Measurements from ENCODE around the gene DLX1.

DLX1 gene

DNA sequence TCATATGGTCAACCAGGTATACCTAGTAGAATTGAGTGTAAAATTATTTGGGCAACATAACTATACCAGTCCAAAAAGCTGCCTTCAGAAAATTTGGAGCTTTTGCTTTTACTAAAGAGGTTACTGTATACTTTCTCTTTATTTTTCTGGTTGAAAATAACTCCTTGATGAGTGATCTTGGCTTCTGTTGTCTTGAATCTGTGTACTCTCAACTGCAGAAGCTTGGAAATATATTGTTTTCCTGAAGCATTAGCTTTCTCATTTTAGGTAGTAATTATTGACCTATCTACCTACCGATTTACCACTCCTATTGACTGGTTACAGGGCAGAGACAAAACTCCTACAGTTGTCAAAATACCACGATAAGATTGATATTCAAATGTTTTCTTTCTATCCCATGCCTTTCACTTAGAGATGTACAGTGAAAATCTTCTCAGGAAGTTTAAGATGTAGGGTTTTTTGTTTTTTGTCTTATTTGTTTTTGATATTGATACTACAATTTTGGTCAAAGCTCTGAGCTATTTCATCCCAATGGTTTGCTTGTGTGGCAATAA, 35.7 kb upstream of the DLX1 start:
- H3K36me3 ChIP-seq (ENCODE audit: control insufficient read depth, low read length) = no peaks in the 10 kb centered on the region
- H3K4me2 ChIP-seq (ENCODE audit: low read length) = no peak overlapping the region
- no peak for TF ChIP-seq EZH2phosphoT487 (IDR thresholded peaks at IDR 0.05; ENCODE audit: borderline replicate concordance, low read length)
- TF ChIP-seq, protein P1, sequence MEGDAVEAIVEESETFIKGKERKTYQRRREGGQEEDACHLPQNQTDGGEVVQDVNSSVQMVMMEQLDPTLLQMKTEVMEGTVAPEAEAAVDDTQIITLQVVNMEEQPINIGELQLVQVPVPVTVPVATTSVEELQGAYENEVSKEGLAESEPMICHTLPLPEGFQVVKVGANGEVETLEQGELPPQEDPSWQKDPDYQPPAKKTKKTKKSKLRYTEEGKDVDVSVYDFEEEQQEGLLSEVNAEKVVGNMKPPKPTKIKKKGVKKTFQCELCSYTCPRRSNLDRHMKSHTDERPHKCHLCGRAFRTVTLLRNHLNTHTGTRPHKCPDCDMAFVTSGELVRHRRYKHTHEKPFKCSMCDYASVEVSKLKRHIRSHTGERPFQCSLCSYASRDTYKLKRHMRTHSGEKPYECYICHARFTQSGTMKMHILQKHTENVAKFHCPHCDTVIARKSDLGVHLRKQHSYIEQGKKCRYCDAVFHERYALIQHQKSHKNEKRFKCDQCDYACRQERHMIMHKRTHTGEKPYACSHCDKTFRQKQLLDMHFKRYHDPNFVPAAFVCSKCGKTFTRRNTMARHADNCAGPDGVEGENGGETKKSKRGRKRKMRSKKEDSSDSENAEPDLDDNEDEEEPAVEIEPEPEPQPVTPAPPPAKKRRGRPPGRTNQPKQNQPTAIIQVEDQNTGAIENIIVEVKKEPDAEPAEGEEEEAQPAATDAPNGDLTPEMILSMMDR (IDR thresholded peaks at IDR 0.05; ENCODE audit: low read depth, low read length, poor library complexity, severe bottlenecking) = no peak
- H4K20me1 ChIP-seq (ENCODE audit: control insufficient read depth, insufficient read depth, low read depth, low read length) = no peaks in the 10 kb centered on the region
- no peak overlapping the region for H3K4me3 ChIP-seq (ENCODE audit: low read length)
- H3K27me3 ChIP-seq (ENCODE audit: control insufficient read depth, low read length) = no peaks in the 10 kb centered on the region
- no peaks in the 10 kb centered on the region for H3K9me3 ChIP-seq (ENCODE audit: control insufficient read depth, insufficient read depth, low read length)
- peaks cover 2% of the 10 kb centered on the region; the same call in 1 of the 2 replicates for H3F3A ChIP-seq (ENCODE audit: control insufficient read depth, insufficient read depth)
- H3K4me1 ChIP-seq (ENCODE audit: control insufficient read depth, low read length) = peaks cover 5% of the 10 kb centered on the region
- no peaks in the 10 kb centered on the region for H3K9me2 ChIP-seq (replicated peaks; ENCODE audit: control insufficient read depth, low read length)
- no peak overlapping the region for H3K27ac ChIP-seq (ENCODE audit: low read depth, low read length)
- H3K79me2 ChIP-seq (ENCODE audit: control insufficient read depth, low read length) = no peaks in the 10 kb centered on the region

DNA sequence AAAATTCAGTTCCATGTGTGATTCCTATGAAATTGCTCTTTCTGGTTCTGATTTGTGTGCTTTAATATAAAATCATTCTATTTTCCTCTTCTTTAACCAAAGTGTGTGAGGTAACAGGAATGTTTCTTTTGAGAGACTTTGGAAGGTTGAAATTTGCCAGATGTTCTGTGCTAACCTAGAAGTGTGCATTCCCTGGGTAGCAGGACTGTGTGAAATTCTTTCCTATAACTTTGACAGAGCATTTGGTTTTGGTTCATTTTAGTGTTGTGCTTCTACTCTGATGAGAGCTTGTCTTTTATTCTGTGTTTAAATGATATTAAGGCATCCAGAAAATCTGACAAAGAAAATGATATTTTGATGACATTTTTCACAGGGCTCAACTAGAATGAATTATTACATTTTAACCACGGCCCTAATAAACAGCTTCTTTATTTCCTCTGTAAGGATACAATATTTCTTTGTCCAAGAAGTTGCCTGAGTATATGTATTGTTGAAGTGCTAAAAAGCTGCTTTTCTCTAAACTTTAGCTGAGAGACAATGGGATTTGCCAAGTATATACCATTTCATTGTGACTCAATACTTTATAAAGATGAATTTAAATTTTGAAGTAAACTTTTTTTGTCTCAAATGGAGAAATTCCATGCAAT, 34.7 kb upstream of the DLX1 start:
- no peaks in the 10 kb centered on the region for H3K9me3 ChIP-seq (ENCODE audit: control insufficient read depth, insufficient read depth, low read length)
- peaks cover 2% of the 10 kb centered on the region; the same call in 1 of the 2 replicates for H3F3A ChIP-seq (ENCODE audit: control insufficient read depth, insufficient read depth)
- H4K20me1 ChIP-seq (ENCODE audit: control insufficient read depth, insufficient read depth, low read depth, low read length) = no peaks in the 10 kb centered on the region
- H3K9me2 ChIP-seq (replicated peaks; ENCODE audit: control insufficient read depth, low read length) = no peaks in the 10 kb centered on the region
- no peaks in the 10 kb centered on the region for H3K36me3 ChIP-seq (ENCODE audit: control insufficient read depth, low read length)
- TF ChIP-seq, protein P1 (IDR thresholded peaks at IDR 0.05; ENCODE audit: low read depth, low read length, poor library complexity, severe bottlenecking) = no peak
- no peak for TF ChIP-seq EZH2phosphoT487 (IDR thresholded peaks at IDR 0.05; ENCODE audit: borderline replicate concordance, low read length)
- no peak overlapping the region for H3K27ac ChIP-seq (ENCODE audit: low read depth, low read length)
- H3K4me1 ChIP-seq (ENCODE audit: control insufficient read depth, low read length) = peaks cover 5% of the 10 kb centered on the region
- no peaks in the 10 kb centered on the region for H3K27me3 ChIP-seq (ENCODE audit: control insufficient read depth, low read length)
- no peak overlapping the region for H3K4me2 ChIP-seq (ENCODE audit: low read length)
- H3K79me2 ChIP-seq (ENCODE audit: control insufficient read depth, low read length) = no peaks in the 10 kb centered on the region
- no peak overlapping the region for H3K4me3 ChIP-seq (ENCODE audit: low read length)

DNA sequence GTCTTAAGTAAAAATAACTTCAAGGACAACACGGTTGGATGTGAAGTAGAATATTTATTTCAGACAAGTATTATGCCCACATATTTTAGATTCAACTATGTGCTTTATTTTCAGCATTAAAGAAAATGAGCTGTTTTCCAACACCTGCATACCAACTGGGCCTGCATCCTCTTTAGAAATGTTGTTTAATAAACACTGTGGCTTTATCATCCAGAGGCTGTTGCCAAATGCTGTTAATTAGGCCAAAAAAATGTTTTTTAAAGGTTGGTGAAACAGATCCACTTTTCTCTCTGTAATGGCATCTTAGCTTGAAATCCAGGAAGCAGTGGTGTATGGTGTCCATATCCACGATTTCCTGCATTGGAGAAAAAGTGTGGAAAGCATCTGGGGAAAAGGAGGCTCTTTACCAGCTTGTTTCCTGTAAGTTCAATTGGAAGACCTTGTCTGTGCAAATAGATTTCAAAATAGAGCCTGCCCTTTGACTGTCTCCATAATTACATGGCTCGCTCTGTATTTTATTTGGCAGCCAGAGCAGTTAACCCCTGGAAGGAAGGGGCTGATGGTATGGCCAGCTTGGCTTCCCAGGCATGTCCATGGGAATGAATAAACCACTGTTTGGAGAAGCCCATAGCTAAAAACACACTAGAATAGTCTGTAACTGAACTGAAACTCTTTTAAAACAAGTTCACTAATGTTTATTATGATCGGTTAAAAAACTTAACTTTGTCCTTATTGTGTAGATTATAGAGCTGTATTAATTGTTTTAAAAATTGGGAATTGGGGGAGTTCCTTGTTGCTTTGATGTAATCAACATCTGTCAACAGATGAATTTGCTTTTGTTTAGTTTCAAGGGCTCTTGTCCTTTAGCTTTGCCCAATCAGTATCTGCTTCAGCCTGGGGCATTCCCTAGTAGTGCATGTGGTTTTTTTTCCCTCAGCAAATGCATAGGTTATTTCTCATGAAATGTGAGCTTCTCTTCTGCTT, 33.0 kb upstream of the DLX1 start:
- H3K9me3 ChIP-seq (ENCODE audit: control insufficient read depth, insufficient read depth, low read length) = no peaks in the 10 kb centered on the region
- no peaks in the 10 kb centered on the region for H3K27me3 ChIP-seq (ENCODE audit: control insufficient read depth, low read length)
- no peaks in the 10 kb centered on the region for H3K79me2 ChIP-seq (ENCODE audit: control insufficient read depth, low read length)
- H3F3A ChIP-seq (ENCODE audit: control insufficient read depth, insufficient read depth) = no peaks in the 10 kb centered on the region
- H3K27ac ChIP-seq (ENCODE audit: low read depth, low read length) = no peak overlapping the region
- H3K4me2 ChIP-seq (ENCODE audit: low read length) = no peak overlapping the region
- no peak for TF ChIP-seq EZH2phosphoT487 (IDR thresholded peaks at IDR 0.05; ENCODE audit: borderline replicate concordance, low read length)
- TF ChIP-seq, protein P1 (IDR thresholded peaks at IDR 0.05; ENCODE audit: low read depth, low read length, poor library complexity, severe bottlenecking) = no peak
- H3K9me2 ChIP-seq (replicated peaks; ENCODE audit: control insufficient read depth, low read length) = no peaks in the 10 kb centered on the region
- H3K36me3 ChIP-seq (ENCODE audit: control insufficient read depth, low read length) = no peaks in the 10 kb centered on the region
- H3K4me3 ChIP-seq (ENCODE audit: low read length) = no peak overlapping the region
- no peaks in the 10 kb centered on the region for H3K4me1 ChIP-seq (ENCODE audit: control insufficient read depth, low read length)
- H4K20me1 ChIP-seq (ENCODE audit: control insufficient read depth, insufficient read depth, low read depth, low read length) = no peaks in the 10 kb centered on the region

All from DOHH2 (cell line).